HepG2 (cell line): ENCODE measurements around the gene BCKDHB. TPM values are rescaled to one million over a fixed set of nuclear protein-coding genes. Genes with fewer than 3 reads are reported as not detected.

Source experiments
- ATAC-seq: fragments of 200-7000 bp; cut with Tn5 transposase; 3 replicates; pipeline ENCODE4 v1.9.1; 2020; ENCODE audit warnings: mild to moderate bottlenecking, moderate library complexity
- BruUV-seq: library from RNA; stranded (reverse); fragments of 400-500 nt; replicated peaks from 2 replicates; lab custom pipeline; 2021; lab: Mats Ljungman, UMichigan
- CTCF ChIA-PET: fragments of 300-600 bp; formaldehyde crosslinking; extraction: SDS; loops from one replicate; lab custom pipeline; 2021; ENCODE audit warnings: low total read pairs, inconsistent platforms, low intra/inter-chr PET ratio; lab: Yijun Ruan, JAX
- POLR2A ChIA-PET: fragments of 350-600 bp; sonication (Branson Sonifier 250); formaldehyde crosslinking; loops from one replicate; lab custom pipeline; 2020; ENCODE audit warnings: antibody characterized with exemption, inconsistent platforms; lab: Yijun Ruan, JAX
- DNase-seq: peaks from one replicate; pipeline ENCODE4 v3.0.0-alpha.2; 2015; ENCODE audit warnings: low spot score
- FAIRE-seq: peaks from 3 replicates; lab custom pipeline; 2011; peaks lifted over from hg19 to GRCh38; lab: Jason Lieb, UNC
- H2AFZ ChIP-seq: one replicate; pipeline ENCODE4 v1.6.1; 2011; ENCODE audit warnings: low read length, inconsistent platforms
- H3K27ac ChIP-seq: fragments of 300-600 bp; 3 replicates; pipeline ENCODE4 v1.8.0; 2011; ENCODE audit warnings: mixed run types, mild to moderate bottlenecking, mixed read lengths, low read length, inconsistent platforms; ENCODE audit not compliant: insufficient read depth; ENCODE audit errors: extremely low read length
- H3K27me3 ChIP-seq, 2 experiments: fragments of 200-600 bp in 1 of 2; 2 replicates in 1 of 2; 3 replicates in 1 of 2; pipeline versions ENCODE4 v1.6.0 to v1.8.0; 2011; ENCODE audit warnings: low read length in 2 of 2, mild to moderate bottlenecking in 2 of 2, moderate library complexity in 2 of 2, inconsistent platforms in 1 of 2; ENCODE audit not compliant: insufficient read depth in 2 of 2, control insufficient read depth in 1 of 2
- H3K36me3 ChIP-seq, 2 experiments: fragments of 200-600 bp in 1 of 2; replicated peaks in 1 of 2; 2 replicates in 1 of 2; 3 replicates in 1 of 2; pipeline versions ENCODE4 v1.5.1 to v1.8.0; 2011; ENCODE audit warnings: low read length in 2 of 2, inconsistent platforms in 1 of 2; ENCODE audit not compliant: insufficient read depth in 2 of 2, control insufficient read depth in 1 of 2
- H3K4me1 ChIP-seq: 2 replicates; pipeline ENCODE4 v1.5.1; 2012; ENCODE audit warnings: low read length, inconsistent platforms; ENCODE audit not compliant: insufficient read depth
- H3K4me2 ChIP-seq: 2 replicates; pipeline ENCODE4 v1.6.0; 2011; ENCODE audit warnings: low read depth, low read length, inconsistent platforms
- H3K4me3 ChIP-seq, 3 experiments: fragments of 200-600 bp in 1 of 3; sonication (generic), shearing (Covaris generic) in 1 of 3; replicated peaks in 1 of 3; 2 replicates each; pipeline ENCODE4 v1.5.1; 2011 to 2016; ENCODE audit warnings: low read length in 3 of 3, inconsistent platforms in 2 of 3, low read depth in 2 of 3, mild to moderate bottlenecking in 2 of 3, control low read depth in 1 of 3, mixed read lengths in 1 of 3; ENCODE audit not compliant: insufficient read depth in 1 of 3
- H3K79me2 ChIP-seq: one replicate; pipeline ENCODE4 v1.6.1; 2011; ENCODE audit warnings: low read length, inconsistent platforms; ENCODE audit not compliant: insufficient read depth
- H3K9ac ChIP-seq: 2 replicates; pipeline ENCODE4 v1.6.0; 2011; ENCODE audit warnings: mild to moderate bottlenecking, low read depth, low read length, inconsistent platforms; ENCODE audit not compliant: insufficient read depth
- H3K9me3 ChIP-seq: 2 replicates; pipeline ENCODE4 v1.5.1; 2012; ENCODE audit warnings: mild to moderate bottlenecking, low read length
- H4K20me1 ChIP-seq: 2 replicates; pipeline ENCODE4 v1.6.0; 2011; ENCODE audit warnings: inconsistent platforms, mild to moderate bottlenecking, low read length, moderate library complexity; ENCODE audit not compliant: insufficient read depth
- SMARCC2 ChIP-seq: fragments of 450-650 bp; IDR thresholded peaks from 2 replicates; pipeline ENCODE4 v1.6.1; 2017; ENCODE audit warnings: antibody characterized with exemption, mild to moderate bottlenecking
- ZBTB7B ChIP-seq: sonication (generic); formaldehyde crosslinking; IDR thresholded peaks from 2 replicates; pipeline ENCODE4 v1.4.0; 2020; ENCODE audit warnings: missing genetic modification reagents
- ZNF24 ChIP-seq: fragments of 450-650 bp; IDR thresholded peaks from 2 replicates; pipeline ENCODE4 v1.6.1; 2017; ENCODE audit warnings: antibody characterized with exemption, mild to moderate bottlenecking
- ZNF343 ChIP-seq: sonication (generic); formaldehyde crosslinking; IDR thresholded peaks from 2 replicates; pipeline ENCODE4 v1.4.0; 2020; ENCODE audit warnings: mild to moderate bottlenecking, missing genetic modification reagents
- WGBS: methylation state at CpG from one replicate; pipeline ENCODE4 v1.1.6; 2017; ENCODE audit warnings: low lambda C conversion rate; 5-methylcytosine and 5-hydroxymethylcytosine counted together
- in situ Hi-C: cut with HindIII; loops from 2 replicates; pipeline ENCODE4 v1.10.0; 2017; ENCODE audit warnings: low pct_unique_long_range_greater_than_20kb; ENCODE audit not compliant: extremely low pct_ligation_motif_present
- intact Hi-C: fragments of 100-400 bp; cut with micrococcal nuclease; formaldehyde crosslinking; loops from one replicate; pipeline ENCODE4 v1.10.0; 2022; ENCODE audit not compliant: unreplicated experiment
- polyA plus RNA-seq, 8 experiments: library from polyadenylated mRNA; depleted of rRNA in 3 of 8; stranded (reverse) in 7 of 8; unstranded in 1 of 8; fragments of >200 nt; fragmentation: Illumina TruSeq in 4 of 8; extraction: Trizol in 4 of 8; gene quantifications; 2 replicates each; pipeline versions ENCODE4 v1.2.1 to v1.2.3, GENCODE V29; 2011 to 2016; ENCODE audit warnings: low read depth in 4 of 8, missing spikeins in 1 of 8, mixed read lengths in 1 of 8; ENCODE audit not compliant: insufficient read depth in 1 of 8
- total RNA-seq, 5 experiments: library from RNA; depleted of rRNA; stranded (reverse); fragments of >200 nt; fragmentation: Illumina TruSeq; extraction: Trizol; gene quantifications; 2 replicates each; pipeline ENCODE4 v1.2.3, GENCODE V29; 2016; ENCODE audit warnings: low read depth in 1 of 5
- TF ChIP-seq, protein P1 (sequence below): sonication (generic); formaldehyde crosslinking; IDR thresholded peaks from 2 replicates; pipeline ENCODE4 v1.4.0; 2020; ENCODE audit warnings: missing genetic modification reagents, borderline replicate concordance
- TF ChIP-seq, protein P2 (sequence below): sonication (generic); formaldehyde crosslinking; IDR thresholded peaks from 2 replicates; pipeline ENCODE4 v1.4.0; 2020; ENCODE audit warnings: missing genetic modification reagents; ENCODE audit errors: not compliant biosample characterization
- TF ChIP-seq, protein P3 (sequence below): sonication (generic); formaldehyde crosslinking; IDR thresholded peaks from 2 replicates; pipeline ENCODE4 v1.4.0; 2020; ENCODE audit warnings: mild to moderate bottlenecking, missing genetic modification reagents, borderline replicate concordance

Gene BCKDHB
- total and polyA plus RNA-seq, 2 of the 13 experiments (the other 11 are each of a cell fraction or from before 2014, with no cell fraction given) = 10.8 to 13.6 TPM

DNA sequence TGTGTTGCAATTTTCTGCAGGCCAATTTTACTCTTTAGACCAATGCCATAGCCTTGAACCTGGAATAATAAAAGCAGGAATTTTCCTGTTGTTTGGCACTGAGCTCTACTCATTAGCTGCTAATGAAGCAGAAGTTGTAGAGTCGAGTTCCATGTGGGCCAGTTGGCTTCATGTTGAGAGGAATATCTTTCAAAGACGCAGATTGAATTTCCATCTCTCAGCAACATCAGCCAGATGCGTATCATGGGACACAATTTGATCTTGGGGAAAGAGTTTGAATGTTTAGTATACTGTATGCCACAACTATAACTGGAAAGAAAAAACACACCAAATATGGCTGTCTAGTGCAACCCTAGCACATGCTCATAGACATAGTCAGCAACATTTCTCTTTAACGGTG lies 259.6 kb downstream of the BCKDHB start:
- Histone ChIP-seq H3K79me2 (no peaks in the 10 kb centered on the region), H3K4me2 (no peak overlapping the region), H3K9me3 (no peaks in the 10 kb centered on the region), H3K4me3 (no peak overlapping the region)
- FAIRE-seq = no peak
- in situ Hi-C loops = no loop called here
- ChIA-PET POLR2A (no interaction called here), CTCF (no interaction called here)
- 62% methylated on average over 4 of the region's 4 CpGs for WGBS
- BruUV-seq = no TSS peak
- no peak for DNase-seq
- TF ChIP-seq ZNF24 (no peak), SMARCC2 (no peak), ZBTB7B (CRISPR knock-in tag) (no peak), ZNF343 (no peak)
- TF ChIP-seq, protein P1, sequence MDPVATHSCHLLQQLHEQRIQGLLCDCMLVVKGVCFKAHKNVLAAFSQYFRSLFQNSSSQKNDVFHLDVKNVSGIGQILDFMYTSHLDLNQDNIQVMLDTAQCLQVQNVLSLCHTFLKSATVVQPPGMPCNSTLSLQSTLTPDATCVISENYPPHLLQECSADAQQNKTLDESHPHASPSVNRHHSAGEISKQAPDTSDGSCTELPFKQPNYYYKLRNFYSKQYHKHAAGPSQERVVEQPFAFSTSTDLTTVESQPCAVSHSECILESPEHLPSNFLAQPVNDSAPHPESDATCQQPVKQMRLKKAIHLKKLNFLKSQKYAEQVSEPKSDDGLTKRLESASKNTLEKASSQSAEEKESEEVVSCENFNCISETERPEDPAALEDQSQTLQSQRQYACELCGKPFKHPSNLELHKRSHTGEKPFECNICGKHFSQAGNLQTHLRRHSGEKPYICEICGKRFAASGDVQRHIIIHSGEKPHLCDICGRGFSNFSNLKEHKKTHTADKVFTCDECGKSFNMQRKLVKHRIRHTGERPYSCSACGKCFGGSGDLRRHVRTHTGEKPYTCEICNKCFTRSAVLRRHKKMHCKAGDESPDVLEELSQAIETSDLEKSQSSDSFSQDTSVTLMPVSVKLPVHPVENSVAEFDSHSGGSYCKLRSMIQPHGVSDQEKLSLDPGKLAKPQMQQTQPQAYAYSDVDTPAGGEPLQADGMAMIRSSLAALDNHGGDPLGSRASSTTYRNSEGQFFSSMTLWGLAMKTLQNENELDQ (CRISPR knock-in tag) = no peak
- TF ChIP-seq, protein P2, sequence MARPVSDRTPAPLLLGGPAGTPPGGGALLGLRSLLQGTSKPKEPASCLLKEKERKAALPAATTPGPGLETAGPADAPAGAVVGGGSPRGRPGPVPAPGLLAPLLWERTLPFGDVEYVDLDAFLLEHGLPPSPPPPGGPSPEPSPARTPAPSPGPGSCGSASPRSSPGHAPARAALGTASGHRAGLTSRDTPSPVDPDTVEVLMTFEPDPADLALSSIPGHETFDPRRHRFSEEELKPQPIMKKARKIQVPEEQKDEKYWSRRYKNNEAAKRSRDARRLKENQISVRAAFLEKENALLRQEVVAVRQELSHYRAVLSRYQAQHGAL (CRISPR knock-in tag) = no peak
- TF ChIP-seq, protein P3, sequence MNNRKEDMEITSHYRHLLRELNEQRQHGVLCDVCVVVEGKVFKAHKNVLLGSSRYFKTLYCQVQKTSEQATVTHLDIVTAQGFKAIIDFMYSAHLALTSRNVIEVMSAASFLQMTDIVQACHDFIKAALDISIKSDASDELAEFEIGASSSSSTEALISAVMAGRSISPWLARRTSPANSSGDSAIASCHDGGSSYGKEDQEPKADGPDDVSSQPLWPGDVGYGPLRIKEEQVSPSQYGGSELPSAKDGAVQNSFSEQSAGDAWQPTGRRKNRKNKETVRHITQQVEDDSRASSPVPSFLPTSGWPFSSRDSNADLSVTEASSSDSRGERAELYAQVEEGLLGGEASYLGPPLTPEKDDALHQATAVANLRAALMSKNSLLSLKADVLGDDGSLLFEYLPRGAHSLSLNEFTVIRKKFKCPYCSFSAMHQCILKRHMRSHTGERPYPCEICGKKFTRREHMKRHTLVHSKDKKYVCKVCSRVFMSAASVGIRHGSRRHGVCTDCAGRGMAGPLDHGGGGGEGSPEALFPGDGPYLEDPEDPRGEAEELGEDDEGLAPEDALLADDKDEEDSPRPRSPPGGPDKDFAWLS (CRISPR knock-in tag) = no peak
- TF ChIP-seq, all 625 proteins: peak for 0
- intact Hi-C loops = no loop called here
- no peak overlapping the region for H3K27ac ChIP-seq
- no peak for ATAC-seq
- no peaks in the 10 kb centered on the region for H3K36me3 ChIP-seq
- no peak overlapping the region for H3K9ac ChIP-seq
- H3K4me1 ChIP-seq = no peaks in the 10 kb centered on the region
- no peak overlapping the region for H2AFZ ChIP-seq
- no peaks in the 10 kb centered on the region for H4K20me1 ChIP-seq
- no peaks in the 10 kb centered on the region for H3K27me3 ChIP-seq
